ENCODE measurements around the gene SPSB1. TPM values are rescaled to one million over a fixed set of nuclear protein-coding genes. Genes with fewer than 3 reads are reported as not detected.
A peak's percentile ranks its signal among the peaks of the same experiment; 100 is the strongest.

The SPSB1 gene
- total and polyA plus RNA-seq, 2 experiments from 2014 or later = 2.4 to 6.8 TPM

GRCh38 chr1:9294405-9294773 lies 1.7 kb downstream of the SPSB1 start:
- peaks cover 11% of the 10 kb centered on the region; the same call in 2 of the 3 replicates for H3K4me1 Mint-ChIP-seq
- no peak overlapping the region for H3K4me3 Mint-ChIP-seq
- no peaks in the 10 kb centered on the region for H3K36me3 ChIP-seq (ENCODE audit: insufficient read depth)
- no peaks in the 10 kb centered on the region for H3K9me2 ChIP-seq (ENCODE audit: insufficient read depth)
- H3K4me1 ChIP-seq (ENCODE audit: insufficient read depth) = no peaks in the 10 kb centered on the region; the same call in 1 of the 2 replicates
- H3K27me3 ChIP-seq (ENCODE audit: insufficient read depth) = peaks cover 28% of the 10 kb centered on the region
- H3K36me3 Mint-ChIP-seq (ENCODE audit: low read depth) = no peaks in the 10 kb centered on the region; the same call in 2 of the 3 replicates
- H3F3A ChIP-seq (replicated peaks; ENCODE audit: low read depth) = 0 out of 2 replicates have a peak, but pooled peaks cover 7% of the 10 kb centered on the region
- no peak overlapping the region for H3K27ac Mint-ChIP-seq
- TF ChIP-seq NANOG (IDR thresholded peaks at IDR 0.05; ENCODE audit: borderline replicate concordance) (no peak), CTCF (conservative IDR thresholded peaks at IDR 0.05; ENCODE audit: low read depth in 2 of 2) (no peak), STAT1 (IDR thresholded peaks at IDR 0.05; ENCODE audit: unreplicated experiment) (no peak), EZH2phosphoT487 (IDR thresholded peaks at IDR 0.05; ENCODE audit: unreplicated experiment) (no peak), ZNF331 (CRISPR knock-in tag; IDR thresholded peaks at IDR 0.05; ENCODE audit: low read depth) (no peak), EZH2 (IDR thresholded peaks at IDR 0.05; ENCODE audit: low read depth, unreplicated experiment) (no peak), REST (IDR thresholded peaks at IDR 0.05; ENCODE audit: unreplicated experiment) (no peak), ZNF114 (CRISPR knock-in tag; IDR thresholded peaks at IDR 0.05) (no peak), ZNF462 (CRISPR knock-in tag; IDR thresholded peaks at IDR 0.05) (no peak), POLR2AphosphoS5 (IDR thresholded peaks at IDR 0.05; ENCODE audit: low read depth) (no peak), CREB1 (CRISPR knock-in tag; IDR thresholded peaks at IDR 0.05; ENCODE audit: low read depth) (no peak), JUNB (IDR thresholded peaks at IDR 0.05; ENCODE audit: unreplicated experiment) (no peak)
- TF ChIP-seq, protein P1, sequence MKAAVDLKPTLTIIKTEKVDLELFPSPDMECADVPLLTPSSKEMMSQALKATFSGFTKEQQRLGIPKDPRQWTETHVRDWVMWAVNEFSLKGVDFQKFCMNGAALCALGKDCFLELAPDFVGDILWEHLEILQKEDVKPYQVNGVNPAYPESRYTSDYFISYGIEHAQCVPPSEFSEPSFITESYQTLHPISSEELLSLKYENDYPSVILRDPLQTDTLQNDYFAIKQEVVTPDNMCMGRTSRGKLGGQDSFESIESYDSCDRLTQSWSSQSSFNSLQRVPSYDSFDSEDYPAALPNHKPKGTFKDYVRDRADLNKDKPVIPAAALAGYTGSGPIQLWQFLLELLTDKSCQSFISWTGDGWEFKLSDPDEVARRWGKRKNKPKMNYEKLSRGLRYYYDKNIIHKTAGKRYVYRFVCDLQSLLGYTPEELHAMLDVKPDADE (IDR thresholded peaks at IDR 0.05) = no peak
- H3K9me3 Mint-ChIP-seq = no peaks in the 10 kb centered on the region
- no peaks in the 10 kb centered on the region; the same call in 1 of the 2 replicates for H4K20me1 ChIP-seq (replicated peaks; ENCODE audit: insufficient read depth)
- H3K4me3 ChIP-seq = peak overlapping the region; percentile 79; the same call in 1 of the 2 replicates
- no peaks in the 10 kb centered on the region for H3K79me2 ChIP-seq (replicated peaks; ENCODE audit: insufficient read depth)
- DNase-seq (ENCODE audit: low spot score) (no peak), ATAC-seq (no peak; the same call in 2 of the 3 replicates)
- H3K4me2 ChIP-seq = no peak overlapping the region; the same call in 1 of the 2 replicates
- H3K27me3 Mint-ChIP-seq (ENCODE audit: insufficient read depth, low read depth, poor library complexity) = peaks cover 10% of the 10 kb centered on the region
- no peak overlapping the region for H3K27ac ChIP-seq (ENCODE audit: low read depth)
- no peak overlapping the region for H2AFZ ChIP-seq

Data from GM23338 (cell line).